GM23338 (cell line): ENCODE data around the gene HHAT. TPM values are rescaled to one million over a fixed set of nuclear protein-coding genes. Genes with fewer than 3 reads are reported as not detected.

Experiments
- ATAC-seq: fragments of 200-7000 bp; cut with Tn5 transposase; 3 replicates; pipeline ENCODE4 v1.9.1; 2020
- DNase-seq: peaks from one replicate; pipeline ENCODE4 v3.0.0-alpha.2; 2015; ENCODE audit warnings: low spot score
- H2AFZ ChIP-seq: fragments of 200-600 bp; sonication (generic); 2 replicates; pipeline ENCODE4 v1.8.0; 2016; ENCODE audit warnings: antibody characterized with exemption, mild to moderate bottlenecking, moderate library complexity
- H3F3A ChIP-seq: fragments of 200-600 bp; sonication (generic); replicated peaks from 2 replicates; pipeline ENCODE4 v1.8.0; 2017; ENCODE audit warnings: antibody characterized with exemption, mixed run types, low read depth
- H3K27ac ChIP-seq: fragments of 200-600 bp; sonication (generic); 2 replicates; pipeline ENCODE4 v1.6.1; 2016; ENCODE audit warnings: low read depth
- H3K27me3 ChIP-seq: fragments of 200-600 bp; sonication (generic); 2 replicates; pipeline ENCODE4 v1.8.0; 2016; ENCODE audit warnings: mild to moderate bottlenecking, mixed run types, moderate library complexity; ENCODE audit not compliant: insufficient read depth
- H3K36me3 ChIP-seq: fragments of 200-600 bp; sonication (generic); 2 replicates; pipeline ENCODE4 v1.8.0; 2016; ENCODE audit warnings: mild to moderate bottlenecking; ENCODE audit not compliant: insufficient read depth
- H3K4me1 ChIP-seq: fragments of 200-600 bp; sonication (generic); 2 replicates; pipeline ENCODE4 v1.8.0; 2016; ENCODE audit warnings: mild to moderate bottlenecking, moderate library complexity; ENCODE audit not compliant: insufficient read depth
- H3K4me2 ChIP-seq: fragments of 200-600 bp; sonication (generic); 2 replicates; pipeline ENCODE4 v1.7.1; 2017; ENCODE audit warnings: mixed run types
- H3K4me3 ChIP-seq: fragments of 200-600 bp; sonication (generic); 2 replicates; pipeline ENCODE4 v1.6.1; 2016; ENCODE audit warnings: mixed run types
- H3K79me2 ChIP-seq: fragments of 200-600 bp; sonication (generic); replicated peaks from 2 replicates; pipeline ENCODE4 v1.8.0; 2017; ENCODE audit warnings: mild to moderate bottlenecking; ENCODE audit not compliant: insufficient read depth
- H3K9me2 ChIP-seq: fragments of 200-600 bp; sonication (generic); 2 replicates; pipeline ENCODE4 v1.8.0; 2017; ENCODE audit not compliant: insufficient read depth
- H4K20me1 ChIP-seq: fragments of 200-600 bp; sonication (generic); replicated peaks from 2 replicates; pipeline ENCODE4 v1.8.0; 2017; ENCODE audit warnings: mild to moderate bottlenecking; ENCODE audit not compliant: insufficient read depth
- H3K27ac Mint-ChIP-seq: 2 replicates; pipeline ENCODE4 v1.8.0; 2020; ENCODE audit warnings: inconsistent platforms, mild to moderate bottlenecking, moderate library complexity, mixed read lengths
- H3K27me3 Mint-ChIP-seq: 3 replicates; pipeline ENCODE4 v1.8.0; 2022; ENCODE audit warnings: low read depth, mild to moderate bottlenecking, moderate library complexity, mixed read lengths, inconsistent platforms; ENCODE audit not compliant: insufficient read depth, poor library complexity
- H3K36me3 Mint-ChIP-seq: 3 replicates; pipeline ENCODE4 v1.8.0; 2021; ENCODE audit warnings: low read depth, mild to moderate bottlenecking, inconsistent platforms, moderate library complexity, mixed read lengths
- H3K4me1 Mint-ChIP-seq: 3 replicates; pipeline ENCODE4 v1.8.0; 2020; ENCODE audit warnings: mild to moderate bottlenecking, inconsistent platforms, mixed read lengths
- H3K4me3 Mint-ChIP-seq: 3 replicates; pipeline ENCODE4 v1.8.0; 2021; ENCODE audit warnings: moderate library complexity, mild to moderate bottlenecking, inconsistent platforms, mixed read lengths
- H3K9me3 Mint-ChIP-seq: 3 replicates; pipeline ENCODE4 v1.8.0; 2020; ENCODE audit warnings: moderate library complexity, mild to moderate bottlenecking, inconsistent platforms, mixed read lengths
- CREB1 ChIP-seq: fragments of 250-450 bp; sonication (Bioruptor Pico); IDR thresholded peaks from 2 replicates; pipeline ENCODE4 v1.5.0; 2020; ENCODE audit warnings: low read depth, mild to moderate bottlenecking, moderate library complexity
- EZH2 ChIP-seq: fragments of 200-600 bp; sonication (generic); IDR thresholded peaks from one replicate; pipeline ENCODE4 v1.8.0; 2017; ENCODE audit warnings: antibody characterized with exemption, mild to moderate bottlenecking, low read depth; ENCODE audit not compliant: unreplicated experiment
- EZH2phosphoT487 ChIP-seq: fragments of 200-600 bp; sonication (generic); IDR thresholded peaks from one replicate; pipeline ENCODE4 v1.8.1; 2018; ENCODE audit warnings: antibody characterized with exemption; ENCODE audit not compliant: unreplicated experiment
- JUNB ChIP-seq: IDR thresholded peaks from one replicate; pipeline ENCODE4 v1.6.1; 2016; ENCODE audit warnings: antibody characterized with exemption; ENCODE audit not compliant: unreplicated experiment
- NANOG ChIP-seq: IDR thresholded peaks from 2 replicates; pipeline ENCODE4 v1.6.1; 2016; ENCODE audit warnings: antibody characterized with exemption, borderline replicate concordance
- POLR2AphosphoS5 ChIP-seq: IDR thresholded peaks from 2 replicates; pipeline ENCODE4 v1.6.1; 2016; ENCODE audit warnings: antibody characterized with exemption, low read depth
- STAT1 ChIP-seq: IDR thresholded peaks from one replicate; pipeline ENCODE4 v1.6.1; 2016; ENCODE audit warnings: antibody characterized with exemption; ENCODE audit not compliant: unreplicated experiment
- ZNF114 ChIP-seq: fragments of 250-450 bp; sonication (Bioruptor Pico); IDR thresholded peaks from 2 replicates; pipeline ENCODE4 v1.5.0; 2020; ENCODE audit warnings: mild to moderate bottlenecking, moderate library complexity
- ZNF331 ChIP-seq: fragments of 250-450 bp; sonication (Bioruptor Pico); IDR thresholded peaks from 2 replicates; pipeline ENCODE4 v1.5.0; 2020; ENCODE audit warnings: low read depth, mild to moderate bottlenecking, moderate library complexity
- polyA plus RNA-seq: library from polyadenylated mRNA; unstranded; fragments of >200 nt; fragmentation: Nextera tagmentation; extraction: Ambion mirVana; gene quantifications from 2 replicates; pipeline ENCODE4 v1.2.1, GENCODE V29; 2016
- total RNA-seq: library from RNA; depleted of rRNA; stranded (reverse); fragments of >200 nt; shearing (Covaris generic); gene quantifications from 2 replicates; pipeline ENCODE4 v1.2.3, GENCODE V29; 2014
- TF ChIP-seq, protein P1 (sequence below), 2 experiments: fragments of 200-600 bp in 1 of 2; sonication (generic) in 1 of 2; conservative IDR thresholded peaks; 2 replicates each; pipeline versions ENCODE4 v1.5.1 to v1.6.1; 2016 to 2017; ENCODE audit warnings: antibody characterized with exemption in 2 of 2, low read depth in 2 of 2, mild to moderate bottlenecking in 2 of 2, moderate library complexity in 1 of 2
- TF ChIP-seq, protein P2 (sequence below): IDR thresholded peaks from 2 replicates; pipeline ENCODE4 v1.6.1; 2016; ENCODE audit warnings: antibody characterized with exemption
- TF ChIP-seq, protein P3 (sequence below): IDR thresholded peaks from one replicate; pipeline ENCODE4 v1.6.1; 2018; ENCODE audit warnings: antibody characterized with exemption; ENCODE audit not compliant: unreplicated experiment

The HHAT gene
- total and polyA plus RNA-seq, 2 experiments from 2014 or later = 0.11 to 0.66 TPM

DNA sequence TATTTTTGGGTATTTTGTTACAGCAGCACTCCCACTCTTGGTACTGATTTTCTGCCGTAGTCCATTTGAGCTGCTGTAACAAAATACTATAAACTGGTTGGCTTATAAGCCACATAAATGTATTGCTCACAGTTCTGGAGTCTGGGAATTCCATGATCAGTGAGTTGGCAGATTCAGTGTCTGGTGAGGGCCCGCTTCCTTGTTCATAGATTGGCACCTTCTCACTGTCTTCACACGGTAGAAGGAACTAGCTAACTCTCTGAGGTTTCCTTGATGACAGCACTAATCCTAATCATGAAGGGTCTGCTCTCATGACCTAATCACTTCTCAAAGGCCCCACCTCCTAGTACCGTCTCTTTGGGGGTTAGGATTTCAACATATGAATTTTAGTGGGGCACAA, 85.2 kb downstream of the HHAT start:
- Histone ChIP-seq H3K36me3 (no peaks in the 10 kb centered on the region), H3F3A (no peaks in the 10 kb centered on the region), H3K4me1 (peaks cover 14% of the 10 kb centered on the region), H3K4me2 (no peak overlapping the region), H3K27me3 (no peaks in the 10 kb centered on the region), H3K9me2 (0 out of 2 replicates have a peak, but pooled peaks cover 2% of the 10 kb centered on the region), H2AFZ (no peak overlapping the region), H3K79me2 (no peaks in the 10 kb centered on the region), H3K27ac (no peak overlapping the region), H4K20me1 (no peaks in the 10 kb centered on the region), H3K4me3 (no peak overlapping the region)
- H3K36me3 Mint-ChIP-seq = no peaks in the 10 kb centered on the region
- TF ChIP-seq, protein P1, sequence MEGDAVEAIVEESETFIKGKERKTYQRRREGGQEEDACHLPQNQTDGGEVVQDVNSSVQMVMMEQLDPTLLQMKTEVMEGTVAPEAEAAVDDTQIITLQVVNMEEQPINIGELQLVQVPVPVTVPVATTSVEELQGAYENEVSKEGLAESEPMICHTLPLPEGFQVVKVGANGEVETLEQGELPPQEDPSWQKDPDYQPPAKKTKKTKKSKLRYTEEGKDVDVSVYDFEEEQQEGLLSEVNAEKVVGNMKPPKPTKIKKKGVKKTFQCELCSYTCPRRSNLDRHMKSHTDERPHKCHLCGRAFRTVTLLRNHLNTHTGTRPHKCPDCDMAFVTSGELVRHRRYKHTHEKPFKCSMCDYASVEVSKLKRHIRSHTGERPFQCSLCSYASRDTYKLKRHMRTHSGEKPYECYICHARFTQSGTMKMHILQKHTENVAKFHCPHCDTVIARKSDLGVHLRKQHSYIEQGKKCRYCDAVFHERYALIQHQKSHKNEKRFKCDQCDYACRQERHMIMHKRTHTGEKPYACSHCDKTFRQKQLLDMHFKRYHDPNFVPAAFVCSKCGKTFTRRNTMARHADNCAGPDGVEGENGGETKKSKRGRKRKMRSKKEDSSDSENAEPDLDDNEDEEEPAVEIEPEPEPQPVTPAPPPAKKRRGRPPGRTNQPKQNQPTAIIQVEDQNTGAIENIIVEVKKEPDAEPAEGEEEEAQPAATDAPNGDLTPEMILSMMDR (conservative IDR thresholded peaks at IDR 0.05; ENCODE audit: low read depth in 2 of 2) = no peak
- no peak for TF ChIP-seq POLR2AphosphoS5
- no peak for TF ChIP-seq NANOG
- TF ChIP-seq ZNF331 (CRISPR knock-in tag) = no peak
- TF ChIP-seq JUNB = no peak
- TF ChIP-seq EZH2phosphoT487 = no peak
- TF ChIP-seq, protein P2, sequence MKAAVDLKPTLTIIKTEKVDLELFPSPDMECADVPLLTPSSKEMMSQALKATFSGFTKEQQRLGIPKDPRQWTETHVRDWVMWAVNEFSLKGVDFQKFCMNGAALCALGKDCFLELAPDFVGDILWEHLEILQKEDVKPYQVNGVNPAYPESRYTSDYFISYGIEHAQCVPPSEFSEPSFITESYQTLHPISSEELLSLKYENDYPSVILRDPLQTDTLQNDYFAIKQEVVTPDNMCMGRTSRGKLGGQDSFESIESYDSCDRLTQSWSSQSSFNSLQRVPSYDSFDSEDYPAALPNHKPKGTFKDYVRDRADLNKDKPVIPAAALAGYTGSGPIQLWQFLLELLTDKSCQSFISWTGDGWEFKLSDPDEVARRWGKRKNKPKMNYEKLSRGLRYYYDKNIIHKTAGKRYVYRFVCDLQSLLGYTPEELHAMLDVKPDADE = no peak
- TF ChIP-seq, protein P3, sequence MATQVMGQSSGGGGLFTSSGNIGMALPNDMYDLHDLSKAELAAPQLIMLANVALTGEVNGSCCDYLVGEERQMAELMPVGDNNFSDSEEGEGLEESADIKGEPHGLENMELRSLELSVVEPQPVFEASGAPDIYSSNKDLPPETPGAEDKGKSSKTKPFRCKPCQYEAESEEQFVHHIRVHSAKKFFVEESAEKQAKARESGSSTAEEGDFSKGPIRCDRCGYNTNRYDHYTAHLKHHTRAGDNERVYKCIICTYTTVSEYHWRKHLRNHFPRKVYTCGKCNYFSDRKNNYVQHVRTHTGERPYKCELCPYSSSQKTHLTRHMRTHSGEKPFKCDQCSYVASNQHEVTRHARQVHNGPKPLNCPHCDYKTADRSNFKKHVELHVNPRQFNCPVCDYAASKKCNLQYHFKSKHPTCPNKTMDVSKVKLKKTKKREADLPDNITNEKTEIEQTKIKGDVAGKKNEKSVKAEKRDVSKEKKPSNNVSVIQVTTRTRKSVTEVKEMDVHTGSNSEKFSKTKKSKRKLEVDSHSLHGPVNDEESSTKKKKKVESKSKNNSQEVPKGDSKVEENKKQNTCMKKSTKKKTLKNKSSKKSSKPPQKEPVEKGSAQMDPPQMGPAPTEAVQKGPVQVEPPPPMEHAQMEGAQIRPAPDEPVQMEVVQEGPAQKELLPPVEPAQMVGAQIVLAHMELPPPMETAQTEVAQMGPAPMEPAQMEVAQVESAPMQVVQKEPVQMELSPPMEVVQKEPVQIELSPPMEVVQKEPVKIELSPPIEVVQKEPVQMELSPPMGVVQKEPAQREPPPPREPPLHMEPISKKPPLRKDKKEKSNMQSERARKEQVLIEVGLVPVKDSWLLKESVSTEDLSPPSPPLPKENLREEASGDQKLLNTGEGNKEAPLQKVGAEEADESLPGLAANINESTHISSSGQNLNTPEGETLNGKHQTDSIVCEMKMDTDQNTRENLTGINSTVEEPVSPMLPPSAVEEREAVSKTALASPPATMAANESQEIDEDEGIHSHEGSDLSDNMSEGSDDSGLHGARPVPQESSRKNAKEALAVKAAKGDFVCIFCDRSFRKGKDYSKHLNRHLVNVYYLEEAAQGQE = no peak
- no peak for TF ChIP-seq ZNF114 (CRISPR knock-in tag)
- no peak for TF ChIP-seq EZH2
- no peak for TF ChIP-seq STAT1
- TF ChIP-seq CREB1 (CRISPR knock-in tag) = no peak
- DNase-seq = no peak
- no peaks in the 10 kb centered on the region for H3K27me3 Mint-ChIP-seq
- no peak overlapping the region for H3K4me3 Mint-ChIP-seq
- H3K27ac Mint-ChIP-seq = no peak overlapping the region
- ATAC-seq = no peak
- peaks cover 15% of the 10 kb centered on the region; the same call in 2 of the 3 replicates for H3K4me1 Mint-ChIP-seq
- peaks cover 9% of the 10 kb centered on the region; the same call in 2 of the 3 replicates for H3K9me3 Mint-ChIP-seq
